DMS 273 (cell line): ENCODE data around the gene ADGRG3.

Experiments
- DNase-seq: peaks from one replicate; lab custom pipeline; 2025; ENCODE audit not compliant: unreplicated experiment; lab: John Stamatoyannopoulos, UW

Gene ADGRG3

GRCh38 chr16:57734925-57735754 is 67.0 kb downstream of the ADGRG3 start:
- peak; percentile 100 for DNase-seq

- peak; percentile 67 for DNase-seq
These were observed 67.8 kb downstream of the ADGRG3 start, which contains the start of gene KATNB1 for GRCh38 chr16:57735755-57736418. Gene KATNB1, plus strand, starts transcription at chr16:57735770. Its CDS starts 1,474 bp downstream, at chr16:57737244.

- DNase-seq, result peak; percentile 87
These were observed 68.6 kb downstream of the ADGRG3 start for GRCh38 chr16:57736419-57737351.

- DNase-seq, result no peak
These were observed 70.7 kb downstream of the ADGRG3 start for GRCh38 chr16:57738844-57739243.
